H1 (cell line): Measurements from ENCODE around the gene PLA2G4D. TPM values are rescaled to one million over a fixed set of nuclear protein-coding genes. Genes with fewer than 3 reads are reported as not detected.

ENCODE experiments used
- CTCF ChIA-PET: fragments of 300-600 bp; sonication (Branson Sonifier 250); formaldehyde crosslinking; loops from one replicate; lab custom pipeline; 2021; ENCODE audit not compliant: partially characterized antibody; lab: Charles Lee
- POLR2A ChIA-PET: fragments of 300-600 bp; sonication (Branson Sonifier 250); formaldehyde crosslinking; loops from one replicate; lab custom pipeline; 2021; ENCODE audit warnings: inconsistent platforms; ENCODE audit not compliant: partially characterized antibody; lab: Charles Lee
- DNase-seq, 2 experiments: peaks; one replicate each; pipeline versions ENCODE4 v3.0.0 to v3.0.0-alpha.2; 2010 to 2022; ENCODE audit warnings: low spot score in 2 of 2, low read depth in 1 of 2, mixed read lengths in 1 of 2
- FAIRE-seq: peaks from 2 replicates; lab custom pipeline; 2011; peaks lifted over from hg19 to GRCh38; lab: Jason Lieb, UNC
- H2AFZ ChIP-seq: 2 replicates; pipeline ENCODE4 v1.8.1; 2012; ENCODE audit warnings: low read length, inconsistent platforms
- H2AK5ac ChIP-seq: 2 replicates; pipeline ENCODE4 v1.6.1; 2013; ENCODE audit warnings: low read depth, low read length
- H2BK120ac ChIP-seq: replicated peaks from 2 replicates; pipeline ENCODE3; 2013; ENCODE audit warnings: low read depth, low read length, inconsistent platforms
- H2BK12ac ChIP-seq: 2 replicates; pipeline ENCODE4 v1.6.1; 2013; ENCODE audit warnings: low read depth, low read length
- H2BK15ac ChIP-seq: 2 replicates; pipeline ENCODE4 v1.6.1; 2013; ENCODE audit warnings: low read length
- H2BK20ac ChIP-seq: 2 replicates; pipeline ENCODE4 v1.6.1; 2013; ENCODE audit warnings: low read length
- H2BK5ac ChIP-seq: 2 replicates; pipeline ENCODE4 v1.6.1; 2013; ENCODE audit warnings: low read depth, low read length
- H3K14ac ChIP-seq: 2 replicates; pipeline ENCODE4 v1.6.1; 2013; ENCODE audit warnings: inconsistent platforms; ENCODE audit not compliant: insufficient read length
- H3K18ac ChIP-seq: 2 replicates; pipeline ENCODE4 v1.6.1; 2013; ENCODE audit warnings: low read length; ENCODE audit errors: extremely low read depth
- H3K23ac ChIP-seq: 2 replicates; pipeline ENCODE4 v1.6.1; 2013; ENCODE audit warnings: inconsistent platforms; ENCODE audit not compliant: insufficient read length
- H3K23me2 ChIP-seq: 2 replicates; pipeline ENCODE4 v1.6.1; 2013; ENCODE audit warnings: low read depth, low read length
- H3K27ac ChIP-seq: 2 replicates; pipeline ENCODE4 v1.6.1; 2011; ENCODE audit warnings: low read depth, low read length, inconsistent platforms
- H3K27me3 ChIP-seq, 4 experiments: replicated peaks in 1 of 4; 1 replicate in 1 of 4; 2 replicates in 3 of 4; pipeline versions ENCODE4 v1.6.1 to v1.8.1; 2011 to 2013; ENCODE audit warnings: low read length in 3 of 4, mild to moderate bottlenecking in 3 of 4, inconsistent platforms in 2 of 4, mixed read lengths in 2 of 4, moderate library complexity in 1 of 4; ENCODE audit not compliant: control insufficient read depth in 3 of 4, insufficient read depth in 3 of 4; ENCODE audit errors: extremely low read depth in 1 of 4
- H3K36me3 ChIP-seq, 4 experiments: 2 replicates each; pipeline versions ENCODE4 v1.6.1 to v1.8.1; 2011 to 2013; ENCODE audit warnings: mild to moderate bottlenecking in 4 of 4, low read length in 3 of 4, moderate library complexity in 2 of 4, control low read depth in 1 of 4, inconsistent platforms in 1 of 4; ENCODE audit not compliant: insufficient read depth in 4 of 4, control insufficient read depth in 2 of 4
- H3K4ac ChIP-seq: replicated peaks from 2 replicates; pipeline ENCODE3; 2013; ENCODE audit warnings: low read length, low read depth, mixed read lengths, inconsistent platforms; ENCODE audit not compliant: insufficient read length
- H3K4me1 ChIP-seq, 4 experiments: replicated peaks in 1 of 4; 1 replicate in 1 of 4; 2 replicates in 3 of 4; pipeline versions ENCODE4 v1.6.1 to v1.8.1; 2011 to 2013; ENCODE audit warnings: low read length in 3 of 4, inconsistent platforms in 2 of 4, mixed read lengths in 1 of 4; ENCODE audit not compliant: insufficient read depth in 4 of 4, control insufficient read depth in 3 of 4
- H3K4me2 ChIP-seq, 2 experiments: 2 replicates each; pipeline versions ENCODE4 v1.6.1 to v1.8.1; 2011 to 2013; ENCODE audit warnings: low read depth in 2 of 2, low read length in 2 of 2, control low read depth in 1 of 2, inconsistent platforms in 1 of 2, mild to moderate bottlenecking in 1 of 2; ENCODE audit not compliant: insufficient read depth in 1 of 2
- H3K4me3 ChIP-seq, 4 experiments: fragments of 200-600, 300-600 bp in 1 of 4; sonication (generic), shearing (Covaris generic), sonication (Bioruptor Twin) in 1 of 4; 2 replicates each; pipeline versions ENCODE4 v1.5.1 to v1.8.1; 2011 to 2016; ENCODE audit warnings: low read length in 4 of 4, low read depth in 3 of 4, control low read depth in 2 of 4, inconsistent platforms in 2 of 4, mild to moderate bottlenecking in 2 of 4, mixed read lengths in 1 of 4, moderate library complexity in 1 of 4; ENCODE audit not compliant: insufficient read depth in 2 of 4; ENCODE audit errors: extremely low read depth in 1 of 4
- H3K56ac ChIP-seq: replicated peaks from 2 replicates; pipeline ENCODE3; 2013; ENCODE audit warnings: low read depth, mild to moderate bottlenecking, mixed read lengths, low read length, inconsistent platforms; ENCODE audit not compliant: insufficient read length
- H3K79me1 ChIP-seq: 2 replicates; pipeline ENCODE4 v1.6.1; 2013; ENCODE audit warnings: low read depth, low read length, control low read depth
- H3K79me2 ChIP-seq, 2 experiments: 2 replicates each; pipeline versions ENCODE4 v1.6.1 to v1.8.1; 2012 to 2013; ENCODE audit warnings: low read length in 2 of 2, mild to moderate bottlenecking in 2 of 2, inconsistent platforms in 1 of 2; ENCODE audit not compliant: insufficient read depth in 2 of 2, control insufficient read depth in 1 of 2
- H3K9ac ChIP-seq, 4 experiments: replicated peaks in 1 of 4; 1 replicate in 1 of 4; 2 replicates in 3 of 4; pipeline versions ENCODE4 v1.6.1 to v1.8.1; 2011 to 2013; ENCODE audit warnings: low read depth in 3 of 4, low read length in 3 of 4, control low read depth in 2 of 4, mild to moderate bottlenecking in 2 of 4, moderate library complexity in 2 of 4, inconsistent platforms in 1 of 4; ENCODE audit errors: extremely low read depth in 1 of 4
- H3K9me3 ChIP-seq, 2 experiments: 2 replicates each; pipeline versions ENCODE4 v1.6.1 to v1.8.1; 2012 to 2013; ENCODE audit warnings: mild to moderate bottlenecking in 2 of 2, moderate library complexity in 2 of 2, control low read depth in 1 of 2, inconsistent platforms in 1 of 2, low read depth in 1 of 2, low read length in 1 of 2, mixed read lengths in 1 of 2; ENCODE audit not compliant: insufficient read depth in 2 of 2
- H4K20me1 ChIP-seq, 2 experiments: replicated peaks in 1 of 2; 2 replicates each; pipeline versions ENCODE3 to v1.8.1; 2011 to 2013; ENCODE audit warnings: inconsistent platforms in 2 of 2, low read length in 2 of 2, mild to moderate bottlenecking in 1 of 2; ENCODE audit not compliant: insufficient read depth in 2 of 2, control insufficient read depth in 1 of 2
- H4K5ac ChIP-seq: 2 replicates; pipeline ENCODE4 v1.6.1; 2013; ENCODE audit warnings: low read length, low read depth, mixed read lengths, inconsistent platforms; ENCODE audit not compliant: insufficient read length
- H4K8ac ChIP-seq: 2 replicates; pipeline ENCODE4 v1.8.0; 2013; ENCODE audit warnings: mild to moderate bottlenecking, moderate library complexity, low read length, inconsistent platforms; ENCODE audit not compliant: insufficient read depth; ENCODE audit errors: extremely low read depth
- H4K91ac ChIP-seq: replicated peaks from 2 replicates; pipeline ENCODE3; 2013; ENCODE audit warnings: low read length, mixed read lengths, inconsistent platforms; ENCODE audit not compliant: insufficient read length
- BCL11A ChIP-seq, 2 experiments: IDR thresholded peaks; one replicate each; pipeline ENCODE4 v1.6.1; 2011; ENCODE audit warnings: low read depth in 2 of 2, low read length in 2 of 2, mild to moderate bottlenecking in 2 of 2
- CHD2 ChIP-seq: IDR thresholded peaks from 2 replicates; pipeline ENCODE4 v1.6.1; 2012; ENCODE audit warnings: low read length, improper control_type of control experiment
- EP300 ChIP-seq, 2 experiments: IDR thresholded peaks; 1 replicate in 1 of 2; 2 replicates in 1 of 2; pipeline ENCODE4 v1.6.1; 2011 to 2012; ENCODE audit warnings: low read depth in 2 of 2, low read length in 2 of 2, mild to moderate bottlenecking in 2 of 2, borderline replicate concordance in 1 of 2, inconsistent platforms in 1 of 2, moderate library complexity in 1 of 2
- KDM5A ChIP-seq: fragments of 200-600 bp; IDR thresholded peaks from 2 replicates; pipeline ENCODE4 v1.7.1; 2012; ENCODE audit warnings: mild to moderate bottlenecking, low read length, inconsistent platforms, mixed read lengths
- RBBP5 ChIP-seq: IDR thresholded peaks from 2 replicates; pipeline ENCODE4 v1.7.1; 2012; ENCODE audit warnings: low read depth, mild to moderate bottlenecking, inconsistent platforms, low read length, moderate library complexity, borderline replicate concordance
- RNF2 ChIP-seq: fragments of 200-900, 300-1000 bp; sonication (generic); IDR thresholded peaks from 2 replicates; pipeline ENCODE4 v1.7.1; 2016; ENCODE audit warnings: borderline replicate concordance, low read depth, mild to moderate bottlenecking, antibody characterized with exemption, low read length; ENCODE audit not compliant: poor library complexity, severe bottlenecking; ENCODE audit errors: missing control alignments
- SP2 ChIP-seq: IDR thresholded peaks from 2 replicates; pipeline ENCODE4 v1.6.1; 2012; ENCODE audit warnings: mild to moderate bottlenecking, low read length, inconsistent platforms
- WGBS, 2 experiments: shearing (Covaris generic) in 1 of 2; methylation state at CpG; one replicate each; pipeline versions ENCODE4 v1.1.6 to v1.1.7; 2013 to 2015; ENCODE audit warnings: low lambda C conversion rate in 2 of 2, mixed read lengths in 2 of 2, inconsistent platforms in 1 of 2, low coverage in 1 of 2, missing lambda C conversion rate in 1 of 2; ENCODE audit not compliant: insufficient replicate concordance in 2 of 2, insufficient coverage in 1 of 2, insufficient read length in 1 of 2; ENCODE audit errors: extremely low coverage in 1 of 2, missing lambda C conversion rate in 1 of 2; 5-methylcytosine and 5-hydroxymethylcytosine counted together
- polyA plus RNA-seq, 7 experiments: library from polyadenylated mRNA; depleted of rRNA in 3 of 7; stranded (reverse) in 5 of 7; unstranded in 2 of 7; fragments of >200 nt in 5 of 7; fragments of 200-250 nt in 2 of 7; gene quantifications; 1 replicate in 5 of 7; 2 replicates in 1 of 7; 4 replicates in 1 of 7; pipeline versions ENCODE4 v1.2.1 to v1.2.3, GENCODE V29; 2011 to 2013; ENCODE audit warnings: missing spikeins in 2 of 7, mixed read lengths in 2 of 7
- total RNA-seq: library from RNA; stranded (reverse); fragmentation: NEBNext Ultra II Directional; extraction: Animal tissue kit (Norgen Biotek cat#: 25700); gene quantifications from 2 replicates; pipeline ENCODE4 v1.2.1, GENCODE V29; 2021

PLA2G4D gene
- total and polyA plus RNA-seq, 2 of the 8 experiments (the other 6 are each of a cell fraction or from before 2014, with no cell fraction given), result 0.07 to 0.18 TPM

- no peak for FAIRE-seq
- ChIA-PET POLR2A (no interaction called here), CTCF (interaction anchor here (1.0 to 4.3 kb wide), 8 partner anchors 9 to 275 kb away, joined by 3 to 21 read pairs (median 4); no protein-coding TSS in a partner anchor)
- H4K8ac ChIP-seq, result no peak overlapping the region
- no peak overlapping the region for H3K56ac ChIP-seq
- no peaks in the 10 kb centered on the region for H4K20me1 ChIP-seq
- no peak overlapping the region for H2BK15ac ChIP-seq
- no peak for DNase-seq
- no peak overlapping the region for H2AK5ac ChIP-seq
- TF ChIP-seq KDM5A, result no peak
- TF ChIP-seq CHD2, result no peak
- no peak for TF ChIP-seq BCL11A (IDR thresholded peaks at IDR 0.05; ENCODE audit: low read depth in 2 of 2, low read length in 2 of 2)
- TF ChIP-seq EP300 (IDR thresholded peaks at IDR 0.05; ENCODE audit: borderline replicate concordance in 1 of 2, low read depth in 2 of 2, low read length in 2 of 2), result no peak
- TF ChIP-seq SP2, result no peak
- no peak for TF ChIP-seq RBBP5
- TF ChIP-seq RNF2, result no peak
- H3K27me3 ChIP-seq, result no peaks in the 10 kb centered on the region
- no peak overlapping the region for H3K9ac ChIP-seq
- H3K18ac ChIP-seq, result no peak overlapping the region
- H2AFZ ChIP-seq, result 0 out of 2 replicates have a peak overlapping the region, but pooled peaks have one; percentile 6
- H3K14ac ChIP-seq, result no peak overlapping the region
- H4K5ac ChIP-seq, result no peak overlapping the region
- H3K27ac ChIP-seq, result no peak overlapping the region
- peaks cover 0 to 6% (median 3%) of the 10 kb centered on the region in 4 experiments; a peak in 5 of 7 replicates for H3K4me1 ChIP-seq
- H2BK12ac ChIP-seq, result no peak overlapping the region; the same call in 1 of the 2 replicates
- H3K4ac ChIP-seq, result no peak overlapping the region
- no peaks in the 10 kb centered on the region for H3K79me2 ChIP-seq
- H4K91ac ChIP-seq, result no peak overlapping the region
- H3K9me3 ChIP-seq, result no peaks in the 10 kb centered on the region
- no peaks in the 10 kb centered on the region for H3K79me1 ChIP-seq
- H2BK5ac ChIP-seq, result no peak overlapping the region
- no peak overlapping the region for H2BK20ac ChIP-seq
- H2BK120ac ChIP-seq, result no peak overlapping the region
- 76% methylated on average over 9 of the region's 9 CpGs; no CpG with 5 or more reads in 1 of the 2 experiments for WGBS, 2 experiments
- no peaks in the 10 kb centered on the region for H3K36me3 ChIP-seq
- H3K23me2 ChIP-seq, result no peaks in the 10 kb centered on the region
- H3K4me2 ChIP-seq, result peak overlapping the region in 1 of 2 experiments; percentile 23; a peak in 1 of 4 replicates
- no peak overlapping the region for H3K23ac ChIP-seq
- H3K4me3 ChIP-seq, result no peak overlapping the region
These were observed 46.1 kb downstream of the PLA2G4D start for GRCh38 chr15:42048080-42048820.
